NCI-H146 treated with DMSO at 0.1 percent for 48 hours (cell line): Measurements from ENCODE around the gene ESYT2.

ENCODE experiments used
- DNase-seq: peaks from one replicate; lab custom pipeline; 2025; ENCODE audit not compliant: unreplicated experiment; lab: John Stamatoyannopoulos, UW

ESYT2 gene

GRCh38 chr7:158828133-158829020 is 932 bp downstream of the ESYT2 start:
- peak; percentile 20 for DNase-seq

GRCh38 chr7:158827411-158828132 is 1.7 kb downstream of the ESYT2 start:
- no peak for DNase-seq

- DNase-seq = no peak
These were observed 3.5 kb downstream of the ESYT2 start for GRCh38 chr7:158825628-158826289.

- DNase-seq = no peak
These were observed 5.3 kb downstream of the ESYT2 start for GRCh38 chr7:158824028-158824427.

GRCh38 chr7:158821171-158822031 is 7.9 kb downstream of the ESYT2 start:
- DNase-seq = no peak

GRCh38 chr7:158820656-158821055 is 8.7 kb downstream of the ESYT2 start:
- DNase-seq = no peak

GRCh38 chr7:158819571-158820203 is 9.6 kb downstream of the ESYT2 start:
- DNase-seq = no peak

- DNase-seq = peak; percentile 30
These were observed 10.7 kb downstream of the ESYT2 start for GRCh38 chr7:158818325-158819213.

- DNase-seq = no peak
These were observed 12.3 kb downstream of the ESYT2 start for GRCh38 chr7:158816995-158817394.

GRCh38 chr7:158816271-158816670 is 13.0 kb downstream of the ESYT2 start:
- no peak for DNase-seq

- DNase-seq = no peak
These were observed 13.5 kb downstream of the ESYT2 start for GRCh38 chr7:158815800-158816128.

- DNase-seq = no peak
These were observed 14.1 kb downstream of the ESYT2 start for GRCh38 chr7:158815083-158815799.

GRCh38 chr7:158814637-158815036 is 14.7 kb downstream of the ESYT2 start:
- no peak for DNase-seq

GRCh38 chr7:158812684-158813083 is 16.6 kb downstream of the ESYT2 start:
- no peak for DNase-seq

GRCh38 chr7:158811894-158812293 is 17.4 kb downstream of the ESYT2 start:
- DNase-seq = no peak

- no peak for DNase-seq
These were observed 17.8 kb downstream of the ESYT2 start for GRCh38 chr7:158811461-158811860.

GRCh38 chr7:158810846-158811245 is 18.5 kb downstream of the ESYT2 start:
- DNase-seq = no peak

- DNase-seq = no peak
These were observed 19.7 kb downstream of the ESYT2 start for GRCh38 chr7:158809596-158809995.

GRCh38 chr7:158808126-158808525 is 21.2 kb downstream of the ESYT2 start:
- no peak for DNase-seq
